A673 (cell line): Measurements from ENCODE around the gene HSF2. TPM values are rescaled to one million over a fixed set of nuclear protein-coding genes. Genes with fewer than 3 reads are reported as not detected.

Source experiments
- BruUV-seq: library from RNA; stranded (reverse); fragments of 400-500 nt; replicated peaks from 2 replicates; lab custom pipeline; 2021; lab: Mats Ljungman, UMichigan
- CTCF ChIA-PET: fragments of 300-600 bp; sonication (Branson Sonifier 250); formaldehyde crosslinking; loops from one replicate; lab custom pipeline; 2022; ENCODE audit warnings: antibody characterized with exemption; lab: Charles Lee
- POLR2A ChIA-PET: fragments of 300-600 bp; sonication (Branson Sonifier 250); formaldehyde crosslinking; loops from one replicate; lab custom pipeline; 2022; ENCODE audit warnings: antibody characterized with exemption; ENCODE audit not compliant: low non-redundant PET; lab: Charles Lee
- DNase-seq: peaks from one replicate; pipeline ENCODE4 v3.0.0-alpha.2; 2015; ENCODE audit warnings: low spot score
- H3K27ac ChIP-seq: fragments of 200-600 bp; sonication (generic); 2 replicates; pipeline ENCODE4 v1.5.1; 2016; ENCODE audit warnings: mixed run types, low read depth, mild to moderate bottlenecking, mixed read lengths, antibody characterized with exemption, low read length; ENCODE audit not compliant: poor library complexity, severe bottlenecking
- H3K27me3 ChIP-seq: fragments of 200-600 bp; sonication (generic); replicated peaks from 2 replicates; pipeline ENCODE4 v1.6.1; 2017; ENCODE audit warnings: mixed run types, low read depth, mild to moderate bottlenecking, mixed read lengths, antibody characterized with exemption, low read length; ENCODE audit not compliant: insufficient read depth, poor library complexity
- H3K36me3 ChIP-seq: fragments of 200-600 bp; sonication (generic); 2 replicates; pipeline ENCODE4 v1.6.1; 2016; ENCODE audit warnings: mixed run types, mild to moderate bottlenecking, mixed read lengths, antibody characterized with exemption, low read length; ENCODE audit not compliant: insufficient read depth, poor library complexity, severe bottlenecking
- H3K4me1 ChIP-seq: fragments of 200-600 bp; sonication (generic); 2 replicates; pipeline ENCODE4 v1.6.1; 2017; ENCODE audit warnings: mixed run types, mild to moderate bottlenecking, mixed read lengths, antibody characterized with exemption, low read length; ENCODE audit not compliant: insufficient read depth, poor library complexity, severe bottlenecking
- H3K4me3 ChIP-seq: fragments of 200-600 bp; sonication (generic); 2 replicates; pipeline ENCODE4 v1.5.1; 2016; ENCODE audit warnings: low read depth, mixed run types, mild to moderate bottlenecking, mixed read lengths, low read length; ENCODE audit not compliant: poor library complexity, severe bottlenecking
- H3K9me3 ChIP-seq: fragments of 200-600 bp; sonication (generic); 2 replicates; pipeline ENCODE4 v1.6.1; 2016; ENCODE audit warnings: mixed run types, low read depth, mild to moderate bottlenecking, mixed read lengths, antibody characterized with exemption, low read length; ENCODE audit not compliant: poor library complexity, severe bottlenecking
- EZH2 ChIP-seq: fragments of 200-600 bp; sonication (generic); IDR thresholded peaks from 2 replicates; pipeline ENCODE4 v1.6.1; 2017; ENCODE audit warnings: borderline replicate concordance, low read depth, mild to moderate bottlenecking, mixed read lengths, antibody characterized with exemption, low read length; ENCODE audit not compliant: poor library complexity, severe bottlenecking
- intact Hi-C: fragments of 100-400 bp; cut with micrococcal nuclease; formaldehyde crosslinking; loops from one replicate; pipeline ENCODE4 v1.10.0; 2022; ENCODE audit not compliant: unreplicated experiment
- total RNA-seq: library from RNA; stranded (reverse); gene quantifications from 2 replicates; pipeline ENCODE4 v1.2.3, GENCODE V29; 2021
- TF ChIP-seq, protein P1 (sequence below): fragments of 300-800, 200-600 bp; sonication (generic); conservative IDR thresholded peaks from 2 replicates; pipeline ENCODE4 v1.5.1; 2017; ENCODE audit warnings: low read depth, mild to moderate bottlenecking, antibody characterized with exemption, low read length, moderate library complexity, mixed read lengths

Gene HSF2
- total RNA-seq, 1 experiment from 2014 or later, result 27.5 TPM

DNA sequence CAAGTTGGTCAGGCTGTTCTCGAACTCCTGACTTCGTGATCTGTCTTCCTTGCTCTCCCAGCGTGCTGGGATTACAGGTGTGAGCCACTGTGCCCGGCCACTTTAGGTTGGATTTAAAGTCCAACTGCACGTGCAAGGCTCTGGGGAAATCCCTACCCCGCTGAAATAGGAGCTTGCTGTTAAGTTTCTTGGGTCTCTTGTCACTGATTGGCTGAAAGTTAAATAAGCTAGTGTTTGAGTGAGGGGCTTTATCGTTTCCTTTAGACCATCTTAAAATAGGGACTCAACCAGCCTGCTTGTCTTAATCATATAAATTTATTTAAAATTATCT is 83.3 kb downstream of the HSF2 start:
- no peak overlapping the region for H3K27ac ChIP-seq
- no peaks in the 10 kb centered on the region for H3K27me3 ChIP-seq
- no TSS peak for BruUV-seq
- H3K4me3 ChIP-seq, result no peak overlapping the region
- H3K4me1 ChIP-seq, result no peaks in the 10 kb centered on the region
- intact Hi-C loops, result no loop called here
- CTCF ChIA-PET, result interaction anchor here (0.6 kb wide), 1 partner anchor 8 kb away, joined by 10 read pairs; no protein-coding TSS in a partner anchor
- no peaks in the 10 kb centered on the region for H3K9me3 ChIP-seq
- POLR2A ChIA-PET, result interaction anchor here (0.7 kb wide), 1 partner anchor 246 kb away, joined by 4 read pairs; no protein-coding TSS in a partner anchor
- no peak for DNase-seq
- TF ChIP-seq, protein P1, sequence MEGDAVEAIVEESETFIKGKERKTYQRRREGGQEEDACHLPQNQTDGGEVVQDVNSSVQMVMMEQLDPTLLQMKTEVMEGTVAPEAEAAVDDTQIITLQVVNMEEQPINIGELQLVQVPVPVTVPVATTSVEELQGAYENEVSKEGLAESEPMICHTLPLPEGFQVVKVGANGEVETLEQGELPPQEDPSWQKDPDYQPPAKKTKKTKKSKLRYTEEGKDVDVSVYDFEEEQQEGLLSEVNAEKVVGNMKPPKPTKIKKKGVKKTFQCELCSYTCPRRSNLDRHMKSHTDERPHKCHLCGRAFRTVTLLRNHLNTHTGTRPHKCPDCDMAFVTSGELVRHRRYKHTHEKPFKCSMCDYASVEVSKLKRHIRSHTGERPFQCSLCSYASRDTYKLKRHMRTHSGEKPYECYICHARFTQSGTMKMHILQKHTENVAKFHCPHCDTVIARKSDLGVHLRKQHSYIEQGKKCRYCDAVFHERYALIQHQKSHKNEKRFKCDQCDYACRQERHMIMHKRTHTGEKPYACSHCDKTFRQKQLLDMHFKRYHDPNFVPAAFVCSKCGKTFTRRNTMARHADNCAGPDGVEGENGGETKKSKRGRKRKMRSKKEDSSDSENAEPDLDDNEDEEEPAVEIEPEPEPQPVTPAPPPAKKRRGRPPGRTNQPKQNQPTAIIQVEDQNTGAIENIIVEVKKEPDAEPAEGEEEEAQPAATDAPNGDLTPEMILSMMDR, result no peak
- TF ChIP-seq EZH2, result no peak
- H3K36me3 ChIP-seq, result no peaks in the 10 kb centered on the region

Other genes starting within 250 kb of the HSF2 start
- gene SERINC1, start 72.2 kb downstream of the HSF2 start, total RNA-seq, result 81.6 and 82.9 TPM in 2 replicates
- gene PKIB, start 210.8 kb downstream of the HSF2 start, total RNA-seq, result 10.4 and 11.5 TPM in 2 replicates